Heart right ventricle (tissue), 16 donors: ENCODE results near the gene KIF4A. TPM values are rescaled to one million over a fixed set of nuclear protein-coding genes. Genes with fewer than 3 reads are reported as not detected.

Experiments used
- ATAC-seq, 8 donors: fragments of 200-7000 bp; cut with Tn5 transposase; one replicate each; pipeline ENCODE4 v1.9.1; 2020; ENCODE audit warnings: mild to moderate bottlenecking in 8 of 8, moderate library complexity in 8 of 8, moderate number of reproducible peaks in 1 of 8
- DNase-seq, 2 donors: peaks; one replicate each; pipeline ENCODE4 v3.0.0-alpha.2; 2020
- H3K27ac ChIP-seq, 10 donors: fragments of 200-600 bp; sonication (generic) in 2 of 10; one replicate each; pipeline versions ENCODE4 v1.5.0 to v1.8.0; 2020 to 2022; ENCODE audit warnings: mild to moderate bottlenecking in 3 of 10
- H3K27me3 ChIP-seq, 7 donors: fragments of 200-600 bp; one replicate each; pipeline ENCODE4 v1.8.0; 2021 to 2022; ENCODE audit warnings: mild to moderate bottlenecking in 2 of 7
- H3K36me3 ChIP-seq, 9 donors: fragments of 200-600 bp; sonication (generic) in 1 of 9; one replicate each; pipeline versions ENCODE4 v1.5.0 to v1.8.0; 2020 to 2022; ENCODE audit warnings: mild to moderate bottlenecking in 2 of 9
- H3K4me1 ChIP-seq, 9 donors: fragments of 200-600 bp; sonication (generic) in 1 of 9; one replicate each; pipeline versions ENCODE4 v1.5.0 to v1.8.0; 2020 to 2022; ENCODE audit warnings: mild to moderate bottlenecking in 4 of 9
- H3K4me3 ChIP-seq, 10 donors: fragments of 200-600 bp; sonication (generic) in 2 of 10; one replicate each; pipeline versions ENCODE4 v1.5.0 to v1.8.0; 2020 to 2022; ENCODE audit warnings: mild to moderate bottlenecking in 7 of 10, moderate library complexity in 2 of 10
- H3K9me3 ChIP-seq, 11 donors: fragments of 200-600 bp in 10 of 11; sonication (generic) in 2 of 11; one replicate each; pipeline versions ENCODE4 v1.5.0 to v1.8.0; 2013 to 2022; ENCODE audit warnings: mild to moderate bottlenecking in 2 of 11, control low read depth in 1 of 11, moderate library complexity in 1 of 11
- CTCF ChIP-seq, 9 donors: fragments of 200-600 bp; sonication (generic) in 2 of 9; IDR thresholded peaks; one replicate each; pipeline versions ENCODE4 v1.5.0 to v1.8.0; 2021 to 2022; ENCODE audit warnings: antibody characterized with exemption in 9 of 9, mild to moderate bottlenecking in 5 of 9, moderate library complexity in 1 of 9
- WGBS, 2 donors: extraction: QIAGEN DNeasy Blood & Tissue Kit; methylation state at CpG; one replicate each; pipeline ENCODE4 v1.1.7; 2013; ENCODE audit warnings: inconsistent platforms in 1 of 2; 5-methylcytosine and 5-hydroxymethylcytosine counted together
- intact Hi-C, 10 donors: fragments of 100-400 bp; cut with DNase I; formaldehyde crosslinking; loops; one replicate each; pipeline versions ENCODE4 v1.11.1 to v1.14.2; 2022
- polyA plus RNA-seq, 2 donors: library from polyadenylated mRNA; stranded (reverse); fragments of 200-250 nt; gene quantifications; one replicate each; pipeline ENCODE4 v1.2.3, GENCODE V29; 2013
- total RNA-seq, 10 donors: library from RNA; stranded (reverse); fragmentation: NEBNext Ultra II Directional in 3 of 10; extraction: Animal tissue kit (Norgen Biotek cat#: 25700) in 3 of 10; gene quantifications; one replicate each; pipeline versions ENCODE4 v1.2.1 to v1.2.4, GENCODE V29; 2021 to 2023
- donor health status: Arrhythmogenic right ventricular cardiomyopathy.
- donor health status: ischemic (EF 13 %, LVEDD 7.1; RV severe dilation, severe dysfunction).
- donor health status: healthy with polysubstance abuse.
- donor health status: DM: no; HTN: yes; CAD: no.
- donor health status: DM: no; HTN: no; CAD: no.
- donor health status: ischemic (EF 25% LVEDD 6.9; RV normal size, moderate dysfunction).
- donor health status: ischemic (EF 25% LVEDD 5.7; RV mildly dilated, moderate dysfunction).
- donor health status: healthy.
- donor health status: DM: yes; HTN: yes; CAD: no.
- donor health status: Ischemic cardiomyopathy.
- donor health status: ischemic (EF 35%, LVEDD 5.7; RV mildly dilated, moderate dysfunction).
- donor health status: nonischemic (EF 11% LVEDD 7.7; RV severe dilation, severe dysfunction).
- donor health status: DM: yes; HTN: yes; CAD: no.
- donor health status: PGD.
- donor health status: ischemic (EF 29% LVEDD 5.4; RV normal size, mild dysfunction).
- donor health status: nonischemic (EF 23%, LVEDD 6.1; RV moderate dilation, normal function).

Gene KIF4A
- total and polyA plus RNA-seq, 12 donors, result 0.07 to 2.8 (median 0.24) TPM; not detected in 4

GRCh38 chrX:70279081-70279480, 10.8 kb upstream of the KIF4A start:
- no peaks in the 10 kb centered on the region for H3K36me3 ChIP-seq
- H3K4me1 ChIP-seq, result no peaks in the 10 kb centered on the region
- intact Hi-C loops, result no loop called here
- ATAC-seq (no peak), DNase-seq (no peak)
- H3K27ac ChIP-seq, result no peak overlapping the region
- H3K27me3 ChIP-seq, result peaks cover 0 to 7% (median 0%) of the 10 kb centered on the region in 7 donors
- no peaks in the 10 kb centered on the region for H3K9me3 ChIP-seq
- TF ChIP-seq CTCF (IDR thresholded peaks at IDR 0.05), result no peak
- no peak overlapping the region for H3K4me3 ChIP-seq
- WGBS, 2 donors, result 90 to 91% methylated on average over 3 of the region's 3 CpGs

- no peak for ATAC-seq
- Histone ChIP-seq H3K9me3 (no peaks in the 10 kb centered on the region), H3K36me3 (peaks cover 0 to 11% (median 0%) of the 10 kb centered on the region in 9 donors), H3K4me3 (no peak overlapping the region), H3K27ac (no peak overlapping the region), H3K4me1 (no peaks in the 10 kb centered on the region), H3K27me3 (peaks cover 0 to 12% (median 0%) of the 10 kb centered on the region in 7 donors)
- no peak for DNase-seq
- TF ChIP-seq CTCF (IDR thresholded peaks at IDR 0.05), result no peak
- intact Hi-C loops, result no loop called here
- 93% methylated on average over 3 of the region's 3 CpGs for WGBS, 2 donors
These were observed 9.3 kb upstream of the KIF4A start for GRCh38 chrX:70280573-70280972.

- ATAC-seq (no peak), DNase-seq (no peak)
- Histone ChIP-seq H3K36me3 (peaks cover 0 to 25% (median 0%) of the 10 kb centered on the region in 9 donors), H3K4me1 (no peaks in the 10 kb centered on the region), H3K4me3 (no peak within 1 kb of the TSS), H3K27me3 (peaks cover 0 to 16% (median 0%) of the 10 kb centered on the region in 7 donors), H3K27ac (no peak within 1 kb of the TSS), H3K9me3 (no peaks in the 10 kb centered on the region)
- 91 to 97% methylated on average over 21 of the region's 21 CpGs for WGBS, 2 donors
- TF ChIP-seq CTCF (IDR thresholded peaks at IDR 0.05), result no peak
- intact Hi-C loops, result no loop called here
These were observed 8.0 kb upstream of the KIF4A start, which contains the start of gene RAB41 for GRCh38 chrX:70281951-70282350. Gene RAB41 (plus strand): TSS chrX:70282172. CDS start chrX:70282218, 46 bp downstream.

- peak overlapping the region in 8 of 10 donors; percentile 63 to 85 (median 70) for H3K27ac ChIP-seq
- ATAC-seq (peak in 1 of 8 donors; percentile 12), DNase-seq (no peak)
- no peak for TF ChIP-seq CTCF (IDR thresholded peaks at IDR 0.05)
- H3K4me1 ChIP-seq, result peaks cover 0 to 10% (median 7%) of the 10 kb centered on the region in 9 donors
- peak overlapping the region; percentile 28 to 68 (median 59) for H3K4me3 ChIP-seq
- H3K9me3 ChIP-seq, result no peaks in the 10 kb centered on the region
- peaks cover 0 to 30% (median 0%) of the 10 kb centered on the region in 7 donors for H3K27me3 ChIP-seq
- peaks cover 0 to 36% (median 0%) of the 10 kb centered on the region in 9 donors for H3K36me3 ChIP-seq
- 23% methylated on average over 11 of the region's 11 CpGs for WGBS, 2 donors
- intact Hi-C loops, result no loop called here
These were observed 624 bp upstream of the KIF4A start for GRCh38 chrX:70289168-70289792.
